ENCODE data around the gene MYRFL. TPM values are rescaled to one million over a fixed set of nuclear protein-coding genes. Genes with fewer than 3 reads are reported as not detected.
A peak's percentile ranks its signal among the peaks of the same experiment; 100 is the strongest.
"Not testable (repeated sequence)": the region's sequence is repeated elsewhere in the genome, so short reads cannot be mapped to it uniquely, and the experiment has no call there.

The MYRFL gene
- 0.43 and 2.5 TPM in 2 replicates for total RNA-seq (ENCODE audit: low replicate concordance)
- long read RNA-seq, partial matches to known transcripts = 1 of 3 reads
- long read RNA-seq, other reads (novel, unspliced or antisense) = 0 of 3 reads

DNA sequence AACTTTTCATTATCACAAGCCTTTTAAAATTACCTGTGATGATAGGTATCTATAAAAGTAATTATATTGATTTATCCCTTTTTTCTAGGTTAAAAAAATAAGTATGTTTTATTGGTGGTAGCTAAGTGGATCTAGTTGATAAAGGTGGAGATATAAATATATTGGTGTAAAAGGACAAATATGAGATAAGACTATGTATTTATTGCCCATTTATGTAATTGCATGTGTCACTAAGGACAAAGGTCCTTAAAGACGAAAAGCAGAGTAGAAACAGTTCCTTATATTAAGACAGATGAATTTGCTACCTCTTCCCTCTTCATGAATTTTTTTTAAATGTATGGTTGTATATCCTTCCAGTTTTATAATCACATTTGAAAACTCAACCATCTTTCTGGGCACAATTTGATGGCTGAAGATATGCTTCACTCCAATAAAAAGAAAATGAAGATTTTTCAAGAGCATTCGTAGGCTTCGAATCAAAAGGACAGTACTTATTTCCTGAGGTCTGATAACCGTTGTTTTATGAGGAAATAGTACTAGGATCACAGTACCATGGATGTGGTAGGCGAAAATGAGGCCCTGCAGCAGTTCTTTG, at the start of gene MYRFL:
MYRFL (plus strand) TSS at position 262 of the 595 bp plus-strand sequence; CDS start at position 553, 291 bp downstream.
- peaks cover 3% of the 10 kb centered on the region for H3K4me1 Mint-ChIP-seq (ENCODE audit: unreplicated experiment)
- H3K27ac Mint-ChIP-seq = no peak within 1 kb of the TSS
- no peak within 1 kb of the TSS for H3K4me3 Mint-ChIP-seq
- H3K27me3 Mint-ChIP-seq = no peaks in the 10 kb centered on the region
- no peaks in the 10 kb centered on the region for H3K9me3 Mint-ChIP-seq
- no peak for DNase-seq (ENCODE audit: extremely low spot score, unreplicated experiment)
- H3K36me3 Mint-ChIP-seq = no peaks in the 10 kb centered on the region
- TF ChIP-seq, protein P1, sequence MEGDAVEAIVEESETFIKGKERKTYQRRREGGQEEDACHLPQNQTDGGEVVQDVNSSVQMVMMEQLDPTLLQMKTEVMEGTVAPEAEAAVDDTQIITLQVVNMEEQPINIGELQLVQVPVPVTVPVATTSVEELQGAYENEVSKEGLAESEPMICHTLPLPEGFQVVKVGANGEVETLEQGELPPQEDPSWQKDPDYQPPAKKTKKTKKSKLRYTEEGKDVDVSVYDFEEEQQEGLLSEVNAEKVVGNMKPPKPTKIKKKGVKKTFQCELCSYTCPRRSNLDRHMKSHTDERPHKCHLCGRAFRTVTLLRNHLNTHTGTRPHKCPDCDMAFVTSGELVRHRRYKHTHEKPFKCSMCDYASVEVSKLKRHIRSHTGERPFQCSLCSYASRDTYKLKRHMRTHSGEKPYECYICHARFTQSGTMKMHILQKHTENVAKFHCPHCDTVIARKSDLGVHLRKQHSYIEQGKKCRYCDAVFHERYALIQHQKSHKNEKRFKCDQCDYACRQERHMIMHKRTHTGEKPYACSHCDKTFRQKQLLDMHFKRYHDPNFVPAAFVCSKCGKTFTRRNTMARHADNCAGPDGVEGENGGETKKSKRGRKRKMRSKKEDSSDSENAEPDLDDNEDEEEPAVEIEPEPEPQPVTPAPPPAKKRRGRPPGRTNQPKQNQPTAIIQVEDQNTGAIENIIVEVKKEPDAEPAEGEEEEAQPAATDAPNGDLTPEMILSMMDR (conservative IDR thresholded peaks at IDR 0.05) = no peak

- Mint-ChIP-seq H3K36me3 (peaks cover 16% of the 10 kb centered on the region), H3K27ac (peak overlapping the region; percentile 73), H3K4me1 (ENCODE audit: unreplicated experiment) (no peaks in the 10 kb centered on the region), H3K27me3 (no peaks in the 10 kb centered on the region), H3K4me3 (peak overlapping the region; percentile 71), H3K9me3 (peaks cover 12% of the 10 kb centered on the region)
- TF ChIP-seq, protein P1 (conservative IDR thresholded peaks at IDR 0.05) = peak; percentile 68
- DNase-seq (ENCODE audit: extremely low spot score, unreplicated experiment) = no peak
These were observed 45.1 kb upstream of the MYRFL start for GRCh38 chr12:69779928-69780327.

GRCh38 chr12:69783365-69783764, 41.7 kb upstream of the MYRFL start:
- DNase-seq (ENCODE audit: extremely low spot score, unreplicated experiment) = no peak
- peaks cover 16% of the 10 kb centered on the region for H3K36me3 Mint-ChIP-seq
- TF ChIP-seq, protein P1 (conservative IDR thresholded peaks at IDR 0.05) = no peak
- H3K27me3 Mint-ChIP-seq = no peaks in the 10 kb centered on the region
- no peaks in the 10 kb centered on the region for H3K4me1 Mint-ChIP-seq (ENCODE audit: unreplicated experiment)
- H3K9me3 Mint-ChIP-seq = peaks cover 12% of the 10 kb centered on the region
- H3K4me3 Mint-ChIP-seq = peak overlapping the region; percentile 62
- peak overlapping the region; percentile 62 for H3K27ac Mint-ChIP-seq

GRCh38 chr12:69789351-69789750, 35.7 kb upstream of the MYRFL start:
- Mint-ChIP-seq H3K27me3 (no peaks in the 10 kb centered on the region), H3K27ac (no peak overlapping the region), H3K4me1 (ENCODE audit: unreplicated experiment) (no peaks in the 10 kb centered on the region), H3K4me3 (no peak overlapping the region), H3K9me3 (peaks cover 8% of the 10 kb centered on the region), H3K36me3 (peaks cover 16% of the 10 kb centered on the region)
- TF ChIP-seq, protein P1 (conservative IDR thresholded peaks at IDR 0.05) = no peak
- DNase-seq (ENCODE audit: extremely low spot score, unreplicated experiment) = no peak

DNA sequence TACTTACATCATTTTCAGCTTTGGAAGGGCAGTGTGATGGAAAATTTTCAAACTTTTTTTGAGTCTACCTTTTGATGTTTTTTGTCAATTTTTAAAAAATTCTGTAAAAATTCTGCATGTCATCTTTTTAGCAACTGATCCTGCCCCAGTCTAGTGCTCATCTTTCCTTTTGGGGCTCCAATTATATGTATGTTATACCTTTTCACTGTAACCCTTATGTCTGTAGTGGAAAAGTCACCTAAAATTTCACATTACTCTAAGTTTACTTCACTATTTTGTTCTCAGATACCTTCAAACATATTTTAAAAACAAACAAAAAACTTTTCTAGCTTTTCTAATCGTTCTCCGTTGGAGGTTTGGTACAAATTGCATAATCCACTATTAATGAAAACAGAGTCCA, 32.5 kb upstream of the MYRFL start:
- Mint-ChIP-seq H3K27ac (no peak overlapping the region), H3K27me3 (no peaks in the 10 kb centered on the region), H3K9me3 (peaks cover 8% of the 10 kb centered on the region), H3K4me3 (no peak overlapping the region), H3K36me3 (peaks cover 27% of the 10 kb centered on the region), H3K4me1 (ENCODE audit: unreplicated experiment) (no peaks in the 10 kb centered on the region)
- TF ChIP-seq, protein P1 (conservative IDR thresholded peaks at IDR 0.05) = no peak
- no peak for DNase-seq (ENCODE audit: extremely low spot score, unreplicated experiment)

GRCh38 chr12:69807101-69807897, 17.7 kb upstream of the MYRFL start:
- not testable (repeated sequence) for H3K4me3 Mint-ChIP-seq; H3K27ac Mint-ChIP-seq; H3K27me3 Mint-ChIP-seq; H3K4me1 Mint-ChIP-seq (ENCODE audit: unreplicated experiment); DNase-seq (ENCODE audit: extremely low spot score, unreplicated experiment)
- H3K9me3 Mint-ChIP-seq = peaks cover 10% of the 10 kb centered on the region
- H3K36me3 Mint-ChIP-seq = peaks cover 11% of the 10 kb centered on the region

All from type B pancreatic cell (in vitro differentiated cells).